ENCODE measurements around the gene LRRC4.
A peak's percentile ranks its signal among the peaks of the same experiment; 100 is the strongest.

Gene LRRC4

GRCh38 chr7:128000048-128000447 lies 31.2 kb downstream of the LRRC4 start:
- no peaks in the 10 kb centered on the region for H3K27me3 ChIP-seq (ENCODE audit: insufficient read depth, poor library complexity, severe bottlenecking)
- H3K4me3 ChIP-seq (replicated peaks; ENCODE audit: insufficient read depth, low read length): no peak overlapping the region
- no peak for TF ChIP-seq GABPA (IDR thresholded peaks at IDR 0.05; ENCODE audit: low read depth)
- TF ChIP-seq POLR2AphosphoS5 (IDR thresholded peaks at IDR 0.05; ENCODE audit: low read depth): no peak
- TF ChIP-seq REST (IDR thresholded peaks at IDR 0.05; ENCODE audit: insufficient replicate concordance, low read depth): no peak
- no peak for TF ChIP-seq SPI1 (IDR thresholded peaks at IDR 0.05; ENCODE audit: borderline replicate concordance, low read depth)
- no peak for TF ChIP-seq CTCF (IDR thresholded peaks at IDR 0.05; ENCODE audit: insufficient read depth, low read length)
- H3K27ac ChIP-seq (replicated peaks): no peak overlapping the region
- DNase-seq (ENCODE audit: low read depth in 1 of 2, low spot score in 1 of 2): peak in 1 of 2 experiments; percentile 46

- no peak overlapping the region for H3K27ac ChIP-seq (replicated peaks)
- TF ChIP-seq REST (IDR thresholded peaks at IDR 0.05; ENCODE audit: insufficient replicate concordance, low read depth) (no peak), GABPA (IDR thresholded peaks at IDR 0.05; ENCODE audit: low read depth) (no peak), POLR2AphosphoS5 (IDR thresholded peaks at IDR 0.05; ENCODE audit: low read depth) (no peak), SPI1 (IDR thresholded peaks at IDR 0.05; ENCODE audit: borderline replicate concordance, low read depth) (no peak), CTCF (IDR thresholded peaks at IDR 0.05; ENCODE audit: insufficient read depth, low read length) (no peak)
- H3K4me3 ChIP-seq (replicated peaks; ENCODE audit: insufficient read depth, low read length): no peak overlapping the region
- H3K27me3 ChIP-seq (ENCODE audit: insufficient read depth, poor library complexity, severe bottlenecking): no peaks in the 10 kb centered on the region
- DNase-seq (ENCODE audit: low read depth in 1 of 2, low spot score in 1 of 2): no peak
Observed at GRCh38 chr7:127998671-127999070, 32.6 kb downstream of the LRRC4 start.

GRCh38 chr7:127997226-127997922 lies 33.9 kb downstream of the LRRC4 start:
- Histone ChIP-seq H3K27ac (replicated peaks) (no peak overlapping the region), H3K4me3 (replicated peaks; ENCODE audit: insufficient read depth, low read length) (no peak overlapping the region), H3K27me3 (ENCODE audit: insufficient read depth, poor library complexity, severe bottlenecking) (no peaks in the 10 kb centered on the region)
- no peak for DNase-seq (ENCODE audit: low read depth in 1 of 2, low spot score in 1 of 2)
- TF ChIP-seq GABPA (IDR thresholded peaks at IDR 0.05; ENCODE audit: low read depth) (no peak), REST (IDR thresholded peaks at IDR 0.05; ENCODE audit: insufficient replicate concordance, low read depth) (no peak), POLR2AphosphoS5 (IDR thresholded peaks at IDR 0.05; ENCODE audit: low read depth) (no peak), CTCF (IDR thresholded peaks at IDR 0.05; ENCODE audit: insufficient read depth, low read length) (no peak), SPI1 (IDR thresholded peaks at IDR 0.05; ENCODE audit: borderline replicate concordance, low read depth) (no peak)
